T-helper 2 cell treated with Interferon-gamma antibody and Interleukin-4, amounts not matched to agents 5 μg/mL and 100 μg/mL, for 36 hours (primary cell): Measurements from ENCODE around the gene BUD31.

Source experiments
- DNase-seq: peaks from one replicate; pipeline ENCODE4 v3.0.0; 2021; ENCODE audit warnings: low spot score
- H3K27ac Mint-ChIP-seq: one replicate; pipeline ENCODE4 v1.8.0; 2021; ENCODE audit warnings: mild to moderate bottlenecking, mixed read lengths
- H3K27me3 Mint-ChIP-seq: one replicate; pipeline ENCODE4 v1.8.0; 2021; ENCODE audit warnings: low read depth, mixed read lengths
- H3K36me3 Mint-ChIP-seq: one replicate; pipeline ENCODE4 v1.8.0; 2021; ENCODE audit warnings: low read depth, mixed read lengths
- H3K4me1 Mint-ChIP-seq: one replicate; pipeline ENCODE4 v1.8.0; 2021; ENCODE audit warnings: low read depth, mixed read lengths
- H3K4me3 Mint-ChIP-seq: one replicate; pipeline ENCODE4 v1.8.0; 2022; ENCODE audit warnings: mild to moderate bottlenecking, moderate library complexity, mixed read lengths
- H3K9me3 Mint-ChIP-seq: one replicate; pipeline ENCODE4 v1.8.0; 2021; ENCODE audit warnings: mixed read lengths

BUD31 gene

GRCh38 chr7:99408379-99409191 is at the start of gene BUD31, which contains the start of gene PDAP1:
TSS of gene BUD31 (plus strand) at chr7:99408969. CDS start at chr7:99411093, 2,124 bp downstream.
TSS of gene PDAP1 (minus strand) at chr7:99408597. CDS start at chr7:99408548, 49 bp downstream.
- Mint-ChIP-seq H3K27me3 (no peaks in the 10 kb centered on the region), H3K9me3 (no peaks in the 10 kb centered on the region), H3K36me3 (peaks cover 42% of the 10 kb centered on the region), H3K4me3 (peak within 1 kb of the TSS; percentile 93), H3K4me1 (peaks cover 32% of the 10 kb centered on the region), H3K27ac (peak within 1 kb of the TSS; percentile 93)
- peak; percentile 94 for DNase-seq

- no peak for DNase-seq
- Mint-ChIP-seq H3K9me3 (no peaks in the 10 kb centered on the region), H3K27me3 (no peaks in the 10 kb centered on the region), H3K36me3 (peaks cover 38% of the 10 kb centered on the region), H3K4me3 (no peak overlapping the region), H3K4me1 (no peaks in the 10 kb centered on the region), H3K27ac (no peak overlapping the region)
These were observed 49.2 kb upstream of the BUD31 start for GRCh38 chr7:99359465-99360154.

- Mint-ChIP-seq H3K9me3 (no peaks in the 10 kb centered on the region), H3K27me3 (no peaks in the 10 kb centered on the region), H3K36me3 (peaks cover 51% of the 10 kb centered on the region), H3K4me1 (no peaks in the 10 kb centered on the region), H3K4me3 (no peak overlapping the region), H3K27ac (no peak overlapping the region)
- no peak for DNase-seq
These were observed 46.0 kb upstream of the BUD31 start for GRCh38 chr7:99362801-99363200.

- H3K27ac Mint-ChIP-seq = no peak overlapping the region
These were observed 45.5 kb upstream of the BUD31 start for GRCh38 chr7:99363286-99363685.

GRCh38 chr7:99365318-99366141 is 43.2 kb upstream of the BUD31 start:
- H3K36me3 Mint-ChIP-seq = peaks cover 38% of the 10 kb centered on the region
- H3K4me3 Mint-ChIP-seq = no peak overlapping the region
- H3K27ac Mint-ChIP-seq = no peak overlapping the region
- DNase-seq = no peak
- peaks cover 5% of the 10 kb centered on the region for H3K4me1 Mint-ChIP-seq
- no peaks in the 10 kb centered on the region for H3K9me3 Mint-ChIP-seq
- no peaks in the 10 kb centered on the region for H3K27me3 Mint-ChIP-seq

More at GRCh38 chr7:99363286-99363685, 45.5 kb upstream of the BUD31 start:
- no peak for DNase-seq
- Mint-ChIP-seq H3K4me1 (no peaks in the 10 kb centered on the region), H3K9me3 (no peaks in the 10 kb centered on the region), H3K4me3 (no peak overlapping the region), H3K36me3 (peaks cover 46% of the 10 kb centered on the region), H3K27me3 (no peaks in the 10 kb centered on the region)

- DNase-seq = no peak
- peak overlapping the region; percentile 20 for H3K27ac Mint-ChIP-seq
- H3K27me3 Mint-ChIP-seq = no peaks in the 10 kb centered on the region
- peaks cover 5% of the 10 kb centered on the region for H3K4me1 Mint-ChIP-seq
- no peak overlapping the region for H3K4me3 Mint-ChIP-seq
- peaks cover 33% of the 10 kb centered on the region for H3K36me3 Mint-ChIP-seq
- no peaks in the 10 kb centered on the region for H3K9me3 Mint-ChIP-seq
These were observed 42.1 kb upstream of the BUD31 start for GRCh38 chr7:99366646-99367045.

- Mint-ChIP-seq H3K4me3 (no peak overlapping the region), H3K36me3 (peaks cover 28% of the 10 kb centered on the region), H3K4me1 (peaks cover 8% of the 10 kb centered on the region), H3K9me3 (no peaks in the 10 kb centered on the region), H3K27me3 (no peaks in the 10 kb centered on the region), H3K27ac (no peak overlapping the region)
- no peak for DNase-seq
These were observed 39.9 kb upstream of the BUD31 start for GRCh38 chr7:99368750-99369389.

- DNase-seq = no peak
- H3K4me1 Mint-ChIP-seq = peaks cover 8% of the 10 kb centered on the region
- peak overlapping the region; percentile 36 for H3K27ac Mint-ChIP-seq
- no peak overlapping the region for H3K4me3 Mint-ChIP-seq
- no peaks in the 10 kb centered on the region for H3K9me3 Mint-ChIP-seq
- no peaks in the 10 kb centered on the region for H3K27me3 Mint-ChIP-seq
- H3K36me3 Mint-ChIP-seq = peaks cover 26% of the 10 kb centered on the region
These were observed 38.9 kb upstream of the BUD31 start for GRCh38 chr7:99369767-99370391.

GRCh38 chr7:99371376-99371920 is 37.3 kb upstream of the BUD31 start:
- no peak for DNase-seq
- Mint-ChIP-seq H3K4me3 (no peak overlapping the region), H3K4me1 (peaks cover 11% of the 10 kb centered on the region), H3K36me3 (peaks cover 16% of the 10 kb centered on the region), H3K9me3 (no peaks in the 10 kb centered on the region), H3K27me3 (no peaks in the 10 kb centered on the region), H3K27ac (no peak overlapping the region)

- Mint-ChIP-seq H3K4me3 (peak overlapping the region; percentile 75), H3K4me1 (peaks cover 13% of the 10 kb centered on the region), H3K27ac (peak overlapping the region; percentile 58), H3K36me3 (peaks cover 10% of the 10 kb centered on the region), H3K27me3 (no peaks in the 10 kb centered on the region), H3K9me3 (no peaks in the 10 kb centered on the region)
- DNase-seq = no peak
These were observed 36.3 kb upstream of the BUD31 start for GRCh38 chr7:99372275-99373090.

GRCh38 chr7:99373091-99374066 is 35.4 kb upstream of the BUD31 start:
- peak overlapping the region; percentile 58 for H3K27ac Mint-ChIP-seq
- no peak for DNase-seq
- peaks cover 16% of the 10 kb centered on the region for H3K36me3 Mint-ChIP-seq
- H3K4me3 Mint-ChIP-seq = peak overlapping the region; percentile 79
- H3K27me3 Mint-ChIP-seq = no peaks in the 10 kb centered on the region
- H3K9me3 Mint-ChIP-seq = no peaks in the 10 kb centered on the region
- H3K4me1 Mint-ChIP-seq = peaks cover 13% of the 10 kb centered on the region
